Stimulated activated CD8-positive, alpha-beta memory T cell treated with anti-CD3 and anti-CD28 coated beads, Interleukin-12 subunit alpha, Interleukin-12 subunit beta, amount 100 ng/mL, for 4 hours (primary cell): ENCODE data around the gene ETS1.

ENCODE experiments used
- DNase-seq: peaks from one replicate; pipeline ENCODE4 v3.0.0-alpha.2; 2020; ENCODE audit warnings: low read depth

ETS1 gene

GRCh38 chr11:128500493-128500892 lies 86.9 kb downstream of the ETS1 start:
- DNase-seq, result no peak

DNA sequence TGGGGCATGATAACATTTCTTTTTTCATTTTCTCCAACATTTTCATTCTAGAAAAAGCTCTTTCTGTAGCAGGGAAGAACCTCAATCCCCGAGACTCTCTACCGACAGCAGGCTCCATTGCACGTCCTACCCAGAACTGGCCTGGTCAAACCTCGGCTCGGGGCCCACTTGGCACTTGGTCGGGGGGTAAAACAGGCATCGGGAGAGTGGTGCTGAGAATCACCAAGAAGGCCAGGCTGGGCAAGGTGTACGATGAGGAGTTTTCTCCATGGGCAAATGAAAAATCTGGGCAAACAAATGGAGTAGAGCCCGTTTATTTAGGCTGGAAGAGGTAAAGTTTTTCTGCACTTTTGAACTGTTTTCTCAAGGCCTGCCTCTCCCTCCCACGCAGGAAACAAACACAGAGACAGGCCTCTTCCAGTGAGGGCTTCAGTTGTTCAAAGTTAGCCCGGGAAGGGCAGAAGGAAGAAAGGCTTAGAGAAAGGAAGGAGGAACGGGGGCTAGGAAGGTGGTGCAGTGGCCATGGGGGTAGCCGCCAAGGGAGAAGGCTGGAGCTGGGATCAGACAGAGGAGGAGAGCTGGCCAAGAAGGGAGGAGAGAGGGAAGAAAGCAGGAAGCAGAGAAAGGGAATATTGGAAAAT lies 87.6 kb downstream of the ETS1 start:
- DNase-seq, result no peak

DNA sequence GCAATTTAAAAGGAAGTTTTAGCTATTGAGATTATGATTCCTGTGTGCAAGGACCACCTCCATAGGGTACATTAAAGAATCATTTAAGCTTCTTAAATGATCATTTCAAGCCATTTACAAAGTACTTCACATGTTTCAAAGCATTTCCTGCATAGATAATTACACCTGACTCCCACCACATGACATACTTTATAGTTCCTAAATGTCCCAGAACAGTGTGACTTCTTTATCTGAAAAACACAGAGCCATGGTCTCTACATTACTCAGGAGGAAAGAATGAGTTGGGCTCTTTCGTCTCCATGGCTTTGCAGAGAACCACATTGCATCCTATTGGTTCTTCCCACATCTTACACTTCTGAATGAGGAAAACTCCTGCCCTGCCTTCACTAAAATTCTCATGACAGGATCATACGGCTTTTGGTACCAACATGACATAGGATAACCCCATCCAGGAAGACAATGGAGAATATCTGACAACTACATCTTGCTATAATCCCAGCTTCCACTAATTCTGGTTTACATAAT lies 88.6 kb downstream of the ETS1 start:
- DNase-seq, result no peak

GRCh38 chr11:128497776-128498095 lies 89.6 kb downstream of the ETS1 start:
- no peak for DNase-seq

- DNase-seq, result no peak
Observed at GRCh38 chr11:128497061-128497775, 90.1 kb downstream of the ETS1 start.

DNA sequence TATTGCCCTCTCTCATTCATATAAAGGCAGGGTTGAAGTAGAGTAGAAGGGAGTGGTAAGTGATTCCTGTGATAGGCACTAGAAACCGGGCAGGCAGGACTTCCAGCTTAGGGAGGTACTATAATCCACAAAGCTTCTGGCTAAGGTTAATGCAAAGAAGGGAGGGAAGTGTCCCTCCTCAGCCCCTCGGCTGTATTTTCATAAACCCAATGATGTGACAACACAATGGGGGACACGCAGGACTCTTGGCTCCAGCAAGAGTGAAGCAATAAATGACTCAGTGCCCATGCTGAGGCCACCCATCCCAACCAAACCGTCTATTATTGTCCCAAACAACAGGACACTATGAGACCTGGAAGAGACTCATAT lies 90.7 kb downstream of the ETS1 start:
- no peak for DNase-seq

DNA sequence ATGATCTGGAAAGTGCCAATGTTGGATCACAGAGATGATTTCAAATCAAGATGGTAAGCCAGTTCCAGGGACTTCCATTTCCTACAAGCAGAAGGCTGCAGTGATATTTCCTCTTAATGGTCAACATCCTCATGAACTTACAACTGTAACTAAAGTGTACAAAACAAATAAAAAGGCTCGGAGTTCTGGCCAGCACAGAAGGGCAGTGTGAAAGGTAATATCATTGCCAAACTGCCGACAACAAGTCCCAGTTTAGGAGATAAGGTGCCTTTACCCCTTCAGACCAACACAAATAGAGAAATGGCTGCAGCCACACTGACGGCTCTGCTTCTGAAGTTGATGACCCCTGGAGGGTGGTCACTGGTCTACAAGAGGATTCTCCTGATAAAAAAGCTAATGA lies 91.1 kb downstream of the ETS1 start:
- DNase-seq, result no peak

- no peak for DNase-seq
Observed at GRCh38 chr11:128494418-128495332, 92.7 kb downstream of the ETS1 start.

DNA sequence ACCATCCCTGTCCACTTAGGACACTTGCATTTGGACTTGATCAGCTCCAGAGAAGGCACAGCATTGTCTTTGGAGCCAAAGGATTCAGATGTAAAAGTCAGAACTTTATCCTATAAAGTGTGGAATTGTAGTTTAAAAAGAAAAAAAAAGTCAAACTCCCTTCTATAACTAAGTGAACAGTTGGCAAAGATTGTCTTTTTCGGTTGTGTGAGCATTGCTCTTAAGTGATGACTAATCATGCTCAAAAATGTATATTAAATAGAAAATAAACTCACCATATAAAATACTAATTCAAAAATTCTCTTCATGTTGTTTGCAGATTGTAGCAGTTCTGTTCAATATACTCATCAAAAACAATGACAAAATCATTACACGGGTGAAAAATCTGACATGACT lies 93.8 kb downstream of the ETS1 start:
- DNase-seq, result no peak

DNA sequence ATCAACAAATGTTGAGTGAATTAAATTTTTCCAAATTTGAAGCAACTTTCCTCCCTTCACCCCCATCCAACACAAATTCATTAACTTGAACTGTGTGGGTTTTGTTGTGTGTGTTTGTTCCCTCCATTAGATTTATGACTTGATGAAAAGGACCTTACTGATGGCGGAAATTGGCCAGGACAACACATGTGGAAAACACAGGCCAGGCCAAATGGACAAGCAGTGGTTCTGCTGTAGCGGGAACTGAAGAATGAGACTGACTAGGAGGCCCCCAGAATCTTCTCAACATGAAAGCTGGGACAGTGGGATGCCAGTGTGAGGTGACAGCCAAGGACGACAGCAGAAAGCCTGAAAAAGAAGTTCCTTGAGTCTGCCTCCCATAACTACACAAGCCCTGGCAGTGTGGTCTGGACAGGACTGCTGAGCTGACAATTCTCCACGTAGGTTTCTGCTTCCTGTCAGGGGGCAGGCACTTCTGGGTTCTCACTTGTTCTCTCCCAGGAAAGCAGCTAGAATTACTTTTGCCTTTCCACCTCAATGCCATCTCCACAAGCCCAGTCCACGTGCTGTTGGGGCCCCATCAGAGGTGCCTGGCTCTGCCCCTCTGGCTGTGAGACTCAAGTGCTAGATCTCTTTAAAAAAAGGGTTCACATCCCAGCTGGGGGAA lies 94.3 kb downstream of the ETS1 start:
- DNase-seq, result no peak

GRCh38 chr11:128492461-128492860 lies 94.9 kb downstream of the ETS1 start:
- DNase-seq, result no peak

GRCh38 chr11:128491195-128491936 lies 96.0 kb downstream of the ETS1 start:
- DNase-seq, result no peak

DNA sequence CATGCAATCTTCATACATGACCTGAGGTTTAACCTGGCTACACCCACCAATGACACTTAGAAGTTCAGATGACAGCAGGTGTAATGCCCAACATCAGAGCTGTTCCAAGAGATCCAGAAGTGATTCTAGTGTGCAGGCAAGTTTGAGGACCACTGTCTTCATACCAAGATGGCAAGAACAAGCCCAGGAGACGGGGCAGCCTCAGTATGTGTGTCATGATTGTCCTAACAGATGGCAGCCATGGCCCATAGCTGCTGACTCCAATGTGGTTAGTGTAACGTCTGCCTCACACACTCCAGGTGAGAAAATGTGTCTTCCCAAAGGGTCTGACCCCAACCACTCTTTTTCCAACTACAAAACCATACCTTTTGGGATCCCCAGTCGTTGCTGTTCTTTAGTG lies 97.3 kb downstream of the ETS1 start:
- no peak for DNase-seq

- DNase-seq, result no peak
Observed at GRCh38 chr11:128488471-128488870, 98.9 kb downstream of the ETS1 start.

DNA sequence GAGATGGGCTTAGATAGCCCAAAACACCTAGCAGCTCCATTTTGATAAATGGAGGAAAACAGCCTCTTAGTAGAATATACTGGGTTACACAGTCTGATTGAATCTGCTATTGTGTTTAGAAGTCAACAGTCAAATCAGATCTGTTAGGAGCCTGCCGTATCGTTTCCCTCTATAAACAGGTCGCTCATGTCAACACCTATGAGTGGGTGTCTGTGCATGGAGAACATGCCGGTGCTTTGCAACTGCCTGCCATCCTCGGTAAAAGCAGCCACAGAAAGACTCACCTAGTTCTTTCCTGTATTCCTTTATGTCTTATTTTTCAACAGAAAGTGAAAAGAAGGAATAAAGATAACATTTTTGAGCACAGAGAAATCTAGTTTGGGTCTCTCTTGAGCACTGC lies 99.4 kb downstream of the ETS1 start:
- DNase-seq, result no peak

DNA sequence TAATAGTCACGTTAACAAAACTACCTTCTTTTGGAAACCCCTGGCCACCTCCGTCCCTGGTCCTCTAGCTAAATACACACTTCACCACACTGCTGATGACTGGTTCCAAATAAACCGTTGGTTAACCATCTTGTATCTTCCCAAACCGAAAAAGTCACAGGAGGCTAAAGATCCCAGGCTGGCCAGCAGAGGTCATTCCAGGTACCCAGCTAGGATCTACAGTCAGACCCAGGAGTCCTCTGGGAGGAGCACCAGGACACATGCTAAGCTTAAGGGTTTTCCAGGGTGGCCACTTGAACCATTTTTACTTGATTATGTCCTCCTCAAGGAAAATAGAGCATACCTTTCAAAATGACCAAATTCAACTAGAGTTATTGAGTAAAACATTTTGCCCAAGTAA lies 103.2 kb downstream of the ETS1 start:
- DNase-seq, result no peak

DNA sequence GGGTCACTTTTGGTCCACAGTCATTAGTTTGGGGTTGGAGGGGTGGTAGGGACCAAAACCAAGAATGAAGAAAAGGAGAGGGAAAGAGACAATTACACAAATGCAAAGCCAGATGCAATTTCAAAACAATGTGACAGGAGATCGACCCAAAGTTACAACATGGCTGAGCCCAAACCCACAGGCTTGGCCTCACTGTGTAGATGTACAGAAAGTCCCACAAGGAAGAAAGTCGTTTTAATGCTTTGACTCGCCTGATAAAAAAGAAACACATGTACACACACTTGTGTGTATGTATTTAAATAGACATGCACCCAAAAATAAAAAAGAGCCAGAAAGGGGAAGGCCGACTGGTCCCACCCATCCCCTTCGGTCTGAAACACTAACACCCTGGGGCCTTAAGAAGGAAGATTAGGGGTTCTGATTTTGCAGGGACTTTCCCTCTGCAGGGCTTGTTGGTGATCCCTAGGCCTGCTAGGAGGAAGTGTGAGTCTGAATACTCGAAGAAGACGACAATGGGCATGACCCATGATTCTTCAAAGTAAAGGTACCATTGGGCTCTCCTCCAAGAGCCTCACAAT lies 104.1 kb downstream of the ETS1 start:
- DNase-seq, result no peak

GRCh38 chr11:128482512-128483191 lies 104.7 kb downstream of the ETS1 start:
- no peak for DNase-seq

DNA sequence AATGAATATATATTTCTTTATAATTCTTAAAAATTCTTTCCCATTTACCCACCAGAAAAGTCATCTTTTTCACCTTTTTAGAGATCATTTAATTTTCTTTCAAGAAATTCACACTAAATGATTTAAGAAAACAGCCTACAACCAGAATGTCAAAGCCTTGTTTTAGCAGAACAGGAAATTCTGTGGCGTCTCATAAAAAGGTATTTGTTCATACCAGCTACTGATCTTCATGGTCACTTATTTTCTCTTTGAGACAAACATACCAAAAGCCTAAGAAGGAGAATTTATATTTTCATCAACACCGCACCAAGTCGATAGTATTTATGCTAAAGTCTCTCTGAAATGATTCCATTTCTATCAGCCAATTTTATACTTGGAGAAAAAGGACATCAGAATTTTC lies 105.3 kb downstream of the ETS1 start:
- no peak for DNase-seq

DNA sequence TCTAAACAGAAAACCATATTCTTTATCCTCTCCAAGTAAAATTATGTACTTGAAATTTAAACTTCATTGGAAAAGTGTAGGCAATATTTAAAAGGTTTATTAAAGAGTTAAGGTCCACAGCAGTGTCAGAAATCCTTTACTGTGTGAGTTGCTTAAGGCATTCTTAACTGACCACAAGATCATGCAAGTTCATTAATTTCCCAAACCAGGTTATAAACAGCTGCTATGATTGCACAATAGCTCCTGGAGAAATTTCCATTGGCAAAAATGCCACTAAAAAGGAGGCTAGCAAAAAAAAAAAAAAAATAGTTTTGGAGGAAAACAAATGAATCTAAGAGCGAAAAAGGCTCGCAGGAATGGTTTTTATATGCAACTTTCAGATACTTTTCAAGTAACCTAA lies 106.2 kb downstream of the ETS1 start:
- no peak for DNase-seq

GRCh38 chr11:128480665-128481064 lies 106.7 kb downstream of the ETS1 start:
- DNase-seq, result no peak
